T-cell (primary cell): Measurements from ENCODE around the gene GORASP2. TPM values are rescaled to one million over a fixed set of nuclear protein-coding genes. Genes with fewer than 3 reads are reported as not detected.
A peak's percentile ranks its signal among the peaks of the same experiment; 100 is the strongest.

Experiments
- ATAC-seq, 4 experiments: fragments of 200-7000 bp in 3 of 4; fragments of 150-1000 bp in 1 of 4; cut with Tn5 transposase; replicated peaks in 1 of 4; 1 replicate in 3 of 4; 2 replicates in 1 of 4; pipeline ENCODE4 v1.10.0; 2021; ENCODE audit warnings: moderate library complexity in 3 of 4, mild to moderate bottlenecking in 2 of 4, moderate number of reproducible peaks in 1 of 4
- CTCF ChIA-PET, 2 donors: fragments of 300-600 bp; sonication (Branson Sonifier 250); formaldehyde crosslinking; loops; one replicate each; lab custom pipeline; 2022; ENCODE audit warnings: antibody characterized with exemption in 2 of 2; lab: Charles Lee
- POLR2A ChIA-PET, 2 donors: fragments of 300-600 bp; sonication (Branson Sonifier 250); formaldehyde crosslinking; loops; one replicate each; lab custom pipeline; 2022; ENCODE audit warnings: antibody characterized with exemption in 2 of 2; lab: Charles Lee
- DNase-seq, 35 experiments: peaks; one replicate each; pipeline versions ENCODE4 v3.0.0 to v3.0.0-alpha.2; 2013 to 2023
- H3K27ac ChIP-seq: one replicate; pipeline ENCODE4 v1.5.1; 2013; ENCODE audit warnings: low read length
- H3K27me3 ChIP-seq, 2 experiments: replicated peaks in 1 of 2; 1 replicate in 1 of 2; 2 replicates in 1 of 2; pipeline versions ENCODE4 v1.6.1 to v1.7.0; 2013; ENCODE audit warnings: low read length in 1 of 2, mixed read lengths in 1 of 2; ENCODE audit not compliant: control insufficient read depth in 2 of 2, insufficient read depth in 2 of 2; ENCODE audit errors: extremely low read depth in 1 of 2
- H3K36me3 ChIP-seq, 2 donors: 1 replicate in 1 of 2; 2 replicates in 1 of 2; pipeline versions ENCODE4 v1.6.1 to v1.7.0; 2013; ENCODE audit warnings: low read length in 1 of 2; ENCODE audit not compliant: control insufficient read depth in 2 of 2, insufficient read depth in 1 of 2; ENCODE audit errors: extremely low read depth in 1 of 2
- H3K4me1 ChIP-seq, 2 experiments: 1 replicate in 1 of 2; 2 replicates in 1 of 2; pipeline versions ENCODE4 v1.6.1 to v1.7.0; 2013; ENCODE audit warnings: low read length in 2 of 2, mixed read lengths in 1 of 2; ENCODE audit not compliant: insufficient read depth in 2 of 2, control insufficient read depth in 1 of 2; ENCODE audit errors: extremely low read depth in 1 of 2
- H3K4me3 ChIP-seq, 2 donors: 1 replicate in 1 of 2; 2 replicates in 1 of 2; pipeline versions ENCODE4 v1.5.1 to v1.7.0; 2013; ENCODE audit warnings: mild to moderate bottlenecking in 2 of 2, low read length in 1 of 2, moderate library complexity in 1 of 2; ENCODE audit not compliant: control insufficient read depth in 1 of 2; ENCODE audit errors: extremely low read depth in 1 of 2
- H3K9me3 ChIP-seq: 2 replicates; pipeline ENCODE4 v1.7.0; 2013
- H3K27ac Mint-ChIP-seq, 2 donors: one replicate each; pipeline ENCODE4 v1.8.0; 2020 to 2021; ENCODE audit warnings: mild to moderate bottlenecking in 2 of 2, mixed read lengths in 2 of 2
- H3K27me3 Mint-ChIP-seq, 2 donors: one replicate each; pipeline ENCODE4 v1.8.0; 2021 to 2022; ENCODE audit warnings: mixed read lengths in 2 of 2
- H3K36me3 Mint-ChIP-seq: one replicate; pipeline ENCODE4 v1.8.0; 2021; ENCODE audit warnings: mixed read lengths
- H3K4me1 Mint-ChIP-seq, 3 donors: one replicate each; pipeline ENCODE4 v1.8.0; 2020 to 2022; ENCODE audit warnings: mixed read lengths in 3 of 3, mild to moderate bottlenecking in 1 of 3
- H3K4me3 Mint-ChIP-seq, 3 donors: one replicate each; pipeline ENCODE4 v1.8.0; 2020 to 2022; ENCODE audit warnings: mild to moderate bottlenecking in 3 of 3, mixed read lengths in 3 of 3, moderate library complexity in 3 of 3
- H3K9me3 Mint-ChIP-seq, 3 donors: one replicate each; pipeline ENCODE4 v1.8.0; 2020 to 2022; ENCODE audit warnings: mixed read lengths in 3 of 3
- WGBS: methylation state at CpG from one replicate; pipeline ENCODE4 v1.1.5; 2013; ENCODE audit warnings: missing lambda C conversion rate; ENCODE audit not compliant: insufficient coverage; 5-methylcytosine and 5-hydroxymethylcytosine counted together
- total RNA-seq, 35 experiments: library from RNA in 6 of 35; stranded (reverse) in 6 of 35; fragments of 120-200 nt in 1 of 35; gene quantifications; one replicate each; pipeline versions ENCODE4 v1.2.1 to v1.2.4 and lab custom pipeline; 2013 to 2026

Gene GORASP2
- total RNA-seq, 5 donors from 2014 or later (not counting 1 experiment from before 2014, with no cell fraction given) = 61.6 to 81.1 (median 71.0) TPM

DNA sequence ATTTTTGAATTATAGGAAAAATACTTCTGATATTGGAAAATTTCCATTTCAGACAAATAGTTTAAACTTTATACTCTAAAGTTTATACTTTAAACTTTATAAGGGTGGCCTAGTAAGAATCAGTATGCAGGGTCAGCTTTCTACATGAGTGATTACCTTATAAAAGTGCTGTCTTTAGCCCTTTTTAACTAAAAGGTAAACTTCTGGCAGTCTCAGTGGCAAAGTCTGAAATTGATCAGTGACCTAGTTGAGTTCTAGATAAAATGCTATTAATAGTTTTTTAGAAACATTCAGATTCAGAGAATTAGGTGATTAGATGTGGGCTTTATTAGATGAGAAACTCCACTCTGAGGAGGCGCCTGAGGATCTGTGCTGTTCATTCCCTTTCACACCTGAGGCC, 15.5 kb downstream of the GORASP2 start:
- POLR2A ChIA-PET = no interaction called here
- H3K27ac Mint-ChIP-seq = no peak overlapping the region

GRCh38 chr2:170949415-170949814, 20.4 kb downstream of the GORASP2 start:
- ATAC-seq (no peak), DNase-seq (no peak)
- H3K4me1 ChIP-seq = no peaks in the 10 kb centered on the region
- H3K9me3 ChIP-seq = no peaks in the 10 kb centered on the region
- no peak overlapping the region for H3K4me3 ChIP-seq
- ChIA-PET CTCF (interaction anchor here (0.5 to 1.4 kb wide), 3 partner anchors 20 to 75 kb away, joined by 3 to 5 read pairs (median 3); partner anchors contain the start of gene GORASP2 (in 1 of the 2)), POLR2A (interaction anchor here (0.6 to 1.0 kb wide), 3 partner anchors 8 to 21 kb away, joined by 3 to 8 read pairs (median 3); partner anchors contain the start of gene GORASP2 (in 1 of the 2))
- no peak overlapping the region for H3K27ac ChIP-seq
- peaks cover 9 to 53% of the 10 kb centered on the region in 2 donors for H3K36me3 ChIP-seq
- peaks cover 41% of the 10 kb centered on the region for H3K36me3 Mint-ChIP-seq
- H3K27me3 ChIP-seq = no peaks in the 10 kb centered on the region
- no peak overlapping the region for H3K4me3 Mint-ChIP-seq
- WGBS = 83% methylated on average over 3 of the region's 5 CpGs
- peaks cover 14 to 20% (median 20%) of the 10 kb centered on the region in 3 donors for H3K4me1 Mint-ChIP-seq
- no peaks in the 10 kb centered on the region for H3K9me3 Mint-ChIP-seq
- no peak overlapping the region for H3K27ac Mint-ChIP-seq
- H3K27me3 Mint-ChIP-seq = no peaks in the 10 kb centered on the region

More for the DNA sequence above, 15.5 kb downstream of the GORASP2 start:
- Mint-ChIP-seq H3K9me3 (no peaks in the 10 kb centered on the region), H3K4me1 (peaks cover 54 to 62% (median 57%) of the 10 kb centered on the region in 3 donors), H3K27me3 (no peaks in the 10 kb centered on the region), H3K4me3 (no peak overlapping the region), H3K36me3 (peaks cover 2% of the 10 kb centered on the region)
- Histone ChIP-seq H3K4me1 (peaks cover 0 to 12% of the 10 kb centered on the region in 2 experiments), H3K9me3 (no peaks in the 10 kb centered on the region), H3K36me3 (peaks cover 0 to 9% of the 10 kb centered on the region in 2 donors), H3K4me3 (no peak overlapping the region), H3K27me3 (no peaks in the 10 kb centered on the region), H3K27ac (no peak overlapping the region)
- no peak for DNase-seq
- WGBS = no CpG with 5 or more reads among the region's 1 CpG
- CTCF ChIA-PET = no interaction called here
- ATAC-seq = no peak

- Mint-ChIP-seq H3K9me3 (no peaks in the 10 kb centered on the region), H3K36me3 (peaks cover 49% of the 10 kb centered on the region), H3K27ac (no peak overlapping the region), H3K4me1 (peaks cover 7 to 18% (median 12%) of the 10 kb centered on the region in 3 donors), H3K4me3 (no peak overlapping the region), H3K27me3 (no peaks in the 10 kb centered on the region)
- Histone ChIP-seq H3K9me3 (no peaks in the 10 kb centered on the region), H3K27me3 (no peaks in the 10 kb centered on the region), H3K36me3 (peaks cover 9 to 61% of the 10 kb centered on the region in 2 donors), H3K27ac (no peak overlapping the region), H3K4me1 (no peaks in the 10 kb centered on the region), H3K4me3 (no peak overlapping the region)
- ChIA-PET POLR2A (no interaction called here), CTCF (no interaction called here)
- WGBS = 100% methylated on average over 3 of the region's 4 CpGs
- ATAC-seq (no peak), DNase-seq (no peak)
Measured at GRCh38 chr2:170950221-170950761, 21.2 kb downstream of the GORASP2 start.

- WGBS = 86% methylated on average over 4 of the region's 4 CpGs
- CTCF ChIA-PET = interaction anchor here in 1 of 2 donors (1.0 kb wide), 1 partner anchor 13 kb away, joined by 3 read pairs; no protein-coding TSS in a partner anchor
- no peak overlapping the region for H3K4me3 Mint-ChIP-seq
- ATAC-seq (no peak), DNase-seq (no peak)
- no peaks in the 10 kb centered on the region for H3K4me1 ChIP-seq
- no peak overlapping the region for H3K4me3 ChIP-seq
- no peaks in the 10 kb centered on the region for H3K27me3 Mint-ChIP-seq
- POLR2A ChIA-PET = no interaction called here
- peaks cover 0 to 8% (median 2%) of the 10 kb centered on the region in 3 donors for H3K4me1 Mint-ChIP-seq
- H3K9me3 Mint-ChIP-seq = no peaks in the 10 kb centered on the region
- peaks cover 72% of the 10 kb centered on the region for H3K36me3 Mint-ChIP-seq
- H3K9me3 ChIP-seq = no peaks in the 10 kb centered on the region
- no peak overlapping the region for H3K27ac ChIP-seq
- peak overlapping the region in 1 of 2 donors; percentile 12 for H3K27ac Mint-ChIP-seq
- no peaks in the 10 kb centered on the region for H3K27me3 ChIP-seq
- H3K36me3 ChIP-seq = peaks cover 9 to 82% of the 10 kb centered on the region in 2 donors
Measured at GRCh38 chr2:170953941-170954340, 24.9 kb downstream of the GORASP2 start.

GRCh38 chr2:170963386-170963785, 34.3 kb downstream of the GORASP2 start:
- Mint-ChIP-seq H3K27me3 (no peaks in the 10 kb centered on the region), H3K4me1 (no peaks in the 10 kb centered on the region), H3K9me3 (no peaks in the 10 kb centered on the region), H3K27ac (no peak overlapping the region), H3K36me3 (peaks cover 44% of the 10 kb centered on the region), H3K4me3 (no peak overlapping the region)
- no peaks in the 10 kb centered on the region for H3K27me3 ChIP-seq
- no peak overlapping the region for H3K4me3 ChIP-seq
- no peak overlapping the region for H3K27ac ChIP-seq
- no peaks in the 10 kb centered on the region for H3K9me3 ChIP-seq
- no peak for DNase-seq
- H3K4me1 ChIP-seq = no peaks in the 10 kb centered on the region
- no peak for ATAC-seq
- WGBS = no CpG with 5 or more reads among the region's 5 CpGs
- ChIA-PET CTCF (interaction anchor here (0.6 to 1.3 kb wide), 5 partner anchors 14 to 105 kb away, joined by 3 to 5 read pairs (median 3); partner anchors contain the start of gene GORASP2 (in 1 of the 2)), POLR2A (interaction anchor here in 1 of 2 donors (0.6 kb wide), 1 partner anchor 245 kb away, joined by 3 read pairs; no protein-coding TSS in a partner anchor)
- H3K36me3 ChIP-seq = peaks cover 7 to 75% of the 10 kb centered on the region in 2 donors

DNA sequence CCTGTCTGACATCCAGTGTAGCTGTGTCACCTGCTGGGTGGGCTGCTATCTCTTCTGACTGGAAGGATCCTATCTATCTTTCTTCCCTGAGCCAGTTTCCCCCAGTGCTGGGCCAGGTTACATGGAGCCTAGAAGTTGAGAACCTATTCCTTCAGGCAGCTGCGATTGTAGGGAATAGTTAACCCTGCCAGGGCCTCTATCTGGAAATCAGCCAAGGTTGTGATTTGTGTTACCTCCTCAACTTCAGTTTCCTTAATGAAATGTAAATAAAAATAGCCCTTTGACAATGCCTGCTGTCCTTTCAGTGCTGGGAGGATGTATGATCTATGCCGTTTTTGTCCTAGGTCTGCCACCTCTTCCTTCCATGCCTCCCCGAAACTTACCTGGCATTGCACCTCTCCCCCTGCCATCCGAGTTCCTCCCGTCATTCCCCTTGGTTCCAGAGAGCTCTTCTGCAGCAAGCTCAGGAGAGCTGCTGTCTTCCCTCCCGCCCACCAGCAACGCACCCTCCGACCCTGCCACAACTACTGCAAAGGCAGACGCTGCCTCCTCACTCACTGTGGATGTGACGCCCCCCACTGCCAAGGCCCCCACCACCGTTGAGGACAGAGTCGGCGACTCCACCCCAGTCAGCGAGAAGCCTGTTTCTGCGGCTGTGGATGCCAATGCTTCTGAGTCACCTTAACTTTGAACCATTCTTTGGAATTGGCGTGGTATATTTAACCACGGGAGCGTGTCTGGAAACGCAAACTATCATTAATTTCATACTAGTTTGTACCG, 36.6 kb downstream of the GORASP2 start:
- Histone ChIP-seq H3K27ac (no peak overlapping the region), H3K4me1 (no peaks in the 10 kb centered on the region), H3K9me3 (no peaks in the 10 kb centered on the region), H3K27me3 (no peaks in the 10 kb centered on the region), H3K36me3 (peaks cover 7 to 67% of the 10 kb centered on the region in 2 donors), H3K4me3 (no peak overlapping the region)
- DNase-seq (no peak), ATAC-seq (no peak)
- no peak overlapping the region for H3K4me3 Mint-ChIP-seq
- ChIA-PET CTCF (interaction anchor here in 1 of 2 donors (0.5 kb wide), 1 partner anchor 375 kb away, joined by 3 read pairs; no protein-coding TSS in a partner anchor), POLR2A (no interaction called here)
- H3K4me1 Mint-ChIP-seq = no peaks in the 10 kb centered on the region
- H3K27ac Mint-ChIP-seq = peak overlapping the region in 1 of 2 donors; percentile 23
- 86% methylated on average over 14 of the region's 20 CpGs for WGBS
- no peaks in the 10 kb centered on the region for H3K27me3 Mint-ChIP-seq
- no peaks in the 10 kb centered on the region for H3K9me3 Mint-ChIP-seq
- H3K36me3 Mint-ChIP-seq = peaks cover 35% of the 10 kb centered on the region
